IMR-90 (cell line): ENCODE results near the gene SALL2. TPM values are rescaled to one million over a fixed set of nuclear protein-coding genes. Genes with fewer than 3 reads are reported as not detected.

Experiments used
- ATAC-seq: fragments of 200-7000 bp; cut with Tn5 transposase; 2 replicates; pipeline ENCODE4 v1.9.1; 2020; ENCODE audit warnings: low read depth, mild to moderate bottlenecking, moderate library complexity
- BruUV-seq: library from RNA; stranded (reverse); fragments of 400-500 nt; replicated peaks from 2 replicates; lab custom pipeline; 2021; lab: Mats Ljungman, UMichigan
- CTCF ChIA-PET: fragments of 300-600 bp; formaldehyde crosslinking; extraction: SDS; loops from one replicate; lab custom pipeline; 2021; ENCODE audit warnings: antibody characterized with exemption; lab: Yijun Ruan, JAX
- POLR2A ChIA-PET: fragments of 300-600 bp; sonication (Branson Sonifier 250); formaldehyde crosslinking; loops from one replicate; lab custom pipeline; 2022; ENCODE audit warnings: antibody characterized with exemption; ENCODE audit not compliant: unreplicated experiment; lab: Charles Lee
- DNase-seq: peaks from one replicate; pipeline ENCODE4 v3.0.0; 2013
- H2AFZ ChIP-seq: replicated peaks from 2 replicates; pipeline ENCODE3; 2013; ENCODE audit warnings: low read length, mild to moderate bottlenecking; ENCODE audit not compliant: poor library complexity
- H2AK5ac ChIP-seq: 2 replicates; pipeline ENCODE4 v1.6.1; 2013; ENCODE audit warnings: low read depth, low read length, inconsistent platforms
- H2AK9ac ChIP-seq: replicated peaks from 2 replicates; pipeline ENCODE3; 2013; ENCODE audit warnings: mild to moderate bottlenecking, low read depth, low read length, moderate library complexity; ENCODE audit not compliant: poor library complexity
- H2BK120ac ChIP-seq: 2 replicates; pipeline ENCODE4 v1.6.1; 2013; ENCODE audit warnings: low read depth, low read length, inconsistent platforms
- H2BK15ac ChIP-seq: 3 replicates; pipeline ENCODE4 v1.6.1; 2013; ENCODE audit warnings: low read depth, low read length, inconsistent platforms
- H2BK20ac ChIP-seq: 2 replicates; pipeline ENCODE4 v1.6.1; 2013; ENCODE audit warnings: low read depth, mild to moderate bottlenecking, inconsistent platforms, low read length, moderate library complexity
- H2BK5ac ChIP-seq: 2 replicates; pipeline ENCODE4 v1.6.1; 2013; ENCODE audit warnings: mild to moderate bottlenecking, low read depth, low read length, inconsistent platforms; ENCODE audit not compliant: poor library complexity, severe bottlenecking
- H3K14ac ChIP-seq: replicated peaks from 2 replicates; pipeline ENCODE4 v1.6.1; 2013; ENCODE audit warnings: low read depth, low read length, inconsistent platforms
- H3K18ac ChIP-seq: 2 replicates; pipeline ENCODE4 v1.6.1; 2013; ENCODE audit warnings: low read depth, low read length, control low read depth
- H3K23ac ChIP-seq: 2 replicates; pipeline ENCODE4 v1.6.1; 2013; ENCODE audit warnings: low read depth, low read length, inconsistent platforms
- H3K27ac ChIP-seq: 2 replicates; pipeline ENCODE4 v1.5.1; 2013; ENCODE audit warnings: mild to moderate bottlenecking, control low read depth, low read length; ENCODE audit not compliant: insufficient read depth
- H3K27me3 ChIP-seq: 2 replicates; pipeline ENCODE4 v1.6.1; 2013; ENCODE audit warnings: low read length; ENCODE audit not compliant: control insufficient read depth, insufficient read depth
- H3K36me3 ChIP-seq: 2 replicates; pipeline ENCODE4 v1.6.1; 2013; ENCODE audit warnings: low read length, mixed read lengths; ENCODE audit not compliant: control insufficient read depth, insufficient read depth
- H3K4ac ChIP-seq: 2 replicates; pipeline ENCODE4 v1.6.1; 2013; ENCODE audit warnings: low read depth, low read length, inconsistent platforms
- H3K4me1 ChIP-seq: 2 replicates; pipeline ENCODE4 v1.6.1; 2013; ENCODE audit warnings: low read length, mixed read lengths; ENCODE audit not compliant: control insufficient read depth, insufficient read depth
- H3K4me2 ChIP-seq: 2 replicates; pipeline ENCODE4 v1.6.1; 2013; ENCODE audit warnings: low read depth, mild to moderate bottlenecking, control low read depth, low read length, moderate library complexity
- H3K4me3 ChIP-seq: 2 replicates; pipeline ENCODE4 v1.5.1; 2013; ENCODE audit warnings: low read depth, mild to moderate bottlenecking, control low read depth, low read length, moderate library complexity; ENCODE audit not compliant: insufficient read depth
- H3K56ac ChIP-seq: 2 replicates; pipeline ENCODE4 v1.6.1; 2013; ENCODE audit warnings: low read length, inconsistent platforms; ENCODE audit not compliant: insufficient read depth; ENCODE audit errors: extremely low read depth
- H3K79me1 ChIP-seq, 2 experiments: 2 replicates each; pipeline ENCODE4 v1.6.1; 2013; ENCODE audit warnings: low read length in 2 of 2, inconsistent platforms in 1 of 2, low read depth in 1 of 2
- H3K9ac ChIP-seq: 2 replicates; pipeline ENCODE4 v1.6.1; 2013; ENCODE audit warnings: low read depth, low read length, control low read depth
- H3K9me1 ChIP-seq: 2 replicates; pipeline ENCODE4 v1.6.1; 2013; ENCODE audit warnings: low read length, inconsistent platforms; ENCODE audit not compliant: insufficient read depth
- H3K9me3 ChIP-seq: 2 replicates; pipeline ENCODE4 v1.6.1; 2013; ENCODE audit warnings: low read length; ENCODE audit not compliant: control insufficient read depth, insufficient read depth
- H4K20me1 ChIP-seq: 2 replicates; pipeline ENCODE4 v1.6.1; 2013; ENCODE audit warnings: low read length, inconsistent platforms; ENCODE audit not compliant: insufficient read depth
- H4K5ac ChIP-seq: 2 replicates; pipeline ENCODE4 v1.6.1; 2013; ENCODE audit warnings: mild to moderate bottlenecking, low read depth, low read length, control low read depth
- H4K8ac ChIP-seq, 2 experiments: 2 replicates each; pipeline ENCODE4 v1.6.1; 2013; ENCODE audit warnings: low read depth in 2 of 2, low read length in 2 of 2, control low read depth in 1 of 2, inconsistent platforms in 1 of 2
- H4K91ac ChIP-seq: 2 replicates; pipeline ENCODE4 v1.6.1; 2013; ENCODE audit warnings: low read depth, low read length, inconsistent platforms; ENCODE audit not compliant: insufficient read depth
- BHLHE40 ChIP-seq: fragments of 150-350 bp; IDR thresholded peaks from 2 replicates; pipeline ENCODE4 v1.6.1; 2016; ENCODE audit warnings: mild to moderate bottlenecking, low read depth, low read length
- CEBPB ChIP-seq: IDR thresholded peaks from 2 replicates; pipeline ENCODE4 v1.6.1; 2012; ENCODE audit warnings: low read depth, low read length, improper control_type of control experiment
- CHD1 ChIP-seq: IDR thresholded peaks from 2 replicates; pipeline ENCODE4 v1.6.1; 2012; ENCODE audit warnings: low read depth, low read length, improper control_type of control experiment
- FOS ChIP-seq: fragments of 150-350 bp; IDR thresholded peaks from 2 replicates; pipeline ENCODE4 v1.6.1; 2016; ENCODE audit warnings: low read depth, low read length
- MAFK ChIP-seq: IDR thresholded peaks from 2 replicates; pipeline ENCODE4 v1.6.1; 2012; ENCODE audit warnings: low read depth, low read length, improper control_type of control experiment
- MAZ ChIP-seq: IDR thresholded peaks from 2 replicates; pipeline ENCODE4 v1.6.1; 2012; ENCODE audit warnings: low read depth, mild to moderate bottlenecking, low read length, improper control_type of control experiment, moderate library complexity, borderline replicate concordance
- MXI1 ChIP-seq: IDR thresholded peaks from 2 replicates; pipeline ENCODE4 v1.6.1; 2012; ENCODE audit warnings: low read depth, mild to moderate bottlenecking, low read length, moderate library complexity, borderline replicate concordance
- NFE2L2 ChIP-seq: fragments of 150-350 bp; IDR thresholded peaks from 2 replicates; pipeline ENCODE4 v1.6.1; 2016; ENCODE audit warnings: low read depth, mild to moderate bottlenecking, low read length
- POLR2A ChIP-seq: IDR thresholded peaks from 2 replicates; pipeline ENCODE4 v1.6.1; 2012; ENCODE audit warnings: mild to moderate bottlenecking, low read depth, low read length
- RAD21 ChIP-seq: IDR thresholded peaks from 2 replicates; pipeline ENCODE4 v1.6.1; 2012; ENCODE audit warnings: low read length, improper control_type of control experiment
- RCOR1 ChIP-seq: IDR thresholded peaks from 2 replicates; pipeline ENCODE4 v1.6.1; 2012; ENCODE audit warnings: mild to moderate bottlenecking, low read length, improper control_type of control experiment; ENCODE audit not compliant: insufficient replicate concordance
- RFX5 ChIP-seq: IDR thresholded peaks from 2 replicates; pipeline ENCODE4 v1.8.0; 2012; ENCODE audit warnings: low read depth, mild to moderate bottlenecking, low read length, moderate library complexity
- SMC3 ChIP-seq: fragments of 150-350 bp; IDR thresholded peaks from 2 replicates; pipeline ENCODE4 v1.6.1; 2016; ENCODE audit warnings: low read depth, mild to moderate bottlenecking, antibody characterized with exemption, low read length, moderate library complexity
- WGBS, 2 experiments: methylation state at CpG; one replicate each; pipeline versions ENCODE4 v1.1.5 to v1.1.7; 2013; ENCODE audit warnings: missing lambda C conversion rate in 2 of 2; ENCODE audit not compliant: insufficient read length in 1 of 2; ENCODE audit errors: extremely low coverage in 2 of 2; 5-methylcytosine and 5-hydroxymethylcytosine counted together
- dilution Hi-C: fragments of 300-500 bp; cut with HindIII; formaldehyde crosslinking; loops from one replicate; pipeline ENCODE4 v1.14.3; 2018; ENCODE audit warnings: low sequenced_read_pairs; ENCODE audit not compliant: unreplicated experiment
- in situ Hi-C: fragments of 300-500 bp; cut with MboI; formaldehyde crosslinking; loops from 3 replicates; pipeline ENCODE4 v1.14.3; 2019; ENCODE audit warnings: low sequenced_read_pairs, inconsistent platforms, mixed read lengths
- intact Hi-C: fragments of 100-400 bp; cut with micrococcal nuclease; formaldehyde crosslinking; loops from 2 replicates; pipeline ENCODE4 v1.10.0; 2022
- polyA plus RNA-seq, 3 experiments: library from polyadenylated mRNA; depleted of rRNA; stranded (reverse); fragments of >200 nt; gene quantifications; 2 replicates each; pipeline ENCODE4 v1.2.3, GENCODE V29; 2012; ENCODE audit warnings: low replicate concordance in 1 of 3
- total RNA-seq: library from RNA; depleted of rRNA; stranded (reverse); fragments of >200 nt; gene quantifications from 2 replicates; pipeline ENCODE4 v1.2.3, GENCODE V29; 2012
- TF ChIP-seq, protein P1 (sequence below): fragments of 150-350 bp; IDR thresholded peaks from 2 replicates; pipeline ENCODE4 v1.6.1; 2016; ENCODE audit warnings: low read depth, mild to moderate bottlenecking, low read length, moderate library complexity, borderline replicate concordance
- TF ChIP-seq, protein P2 (sequence below): fragments of 150-350 bp; IDR thresholded peaks from 2 replicates; pipeline ENCODE4 v1.6.1; 2017; ENCODE audit warnings: mild to moderate bottlenecking, antibody characterized with exemption, low read length, low read depth
- TF ChIP-seq, protein P3 (sequence below): conservative IDR thresholded peaks from 2 replicates; pipeline ENCODE4 v1.5.1; 2012; ENCODE audit warnings: mild to moderate bottlenecking, low read depth, low read length, improper control_type of control experiment

The SALL2 gene
- total and polyA plus RNA-seq, 2 of the 4 experiments (the other 2 are of a cell fraction) = 2.9 to 10.1 TPM

- H2BK5ac ChIP-seq = no peak overlapping the region
- no peak overlapping the region for H4K5ac ChIP-seq
- BruUV-seq = no TSS peak
- no peak overlapping the region for H3K23ac ChIP-seq
- H3K4me2 ChIP-seq = no peak overlapping the region
- H2AK9ac ChIP-seq = no peak overlapping the region
- H2BK15ac ChIP-seq = no peak overlapping the region
- H3K18ac ChIP-seq = no peak overlapping the region
- H2BK20ac ChIP-seq = no peak overlapping the region
- H3K4me1 ChIP-seq = no peaks in the 10 kb centered on the region
- dilution Hi-C loops = no loop called here
- no peak overlapping the region for H4K91ac ChIP-seq
- no peak overlapping the region for H2BK120ac ChIP-seq
- ATAC-seq (no peak), DNase-seq (no peak)
- no peak overlapping the region for H2AFZ ChIP-seq
- H3K4me3 ChIP-seq = no peak overlapping the region
- intact Hi-C loops = loop anchor here (5.0 kb wide), 1 partner anchor 43 kb away; no protein-coding TSS in a partner anchor
- H3K36me3 ChIP-seq = no peaks in the 10 kb centered on the region
- no peak overlapping the region for H3K9ac ChIP-seq
- H3K56ac ChIP-seq = no peak overlapping the region
- in situ Hi-C loops = no loop called here
- H3K27ac ChIP-seq = no peak overlapping the region
- no peaks in the 10 kb centered on the region for H3K9me3 ChIP-seq
- TF ChIP-seq, protein P1, sequence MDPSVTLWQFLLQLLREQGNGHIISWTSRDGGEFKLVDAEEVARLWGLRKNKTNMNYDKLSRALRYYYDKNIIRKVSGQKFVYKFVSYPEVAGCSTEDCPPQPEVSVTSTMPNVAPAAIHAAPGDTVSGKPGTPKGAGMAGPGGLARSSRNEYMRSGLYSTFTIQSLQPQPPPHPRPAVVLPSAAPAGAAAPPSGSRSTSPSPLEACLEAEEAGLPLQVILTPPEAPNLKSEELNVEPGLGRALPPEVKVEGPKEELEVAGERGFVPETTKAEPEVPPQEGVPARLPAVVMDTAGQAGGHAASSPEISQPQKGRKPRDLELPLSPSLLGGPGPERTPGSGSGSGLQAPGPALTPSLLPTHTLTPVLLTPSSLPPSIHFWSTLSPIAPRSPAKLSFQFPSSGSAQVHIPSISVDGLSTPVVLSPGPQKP = no peak
- TF ChIP-seq CHD1 (no peak), CEBPB (no peak), MAZ (no peak), NFE2L2 (no peak), POLR2A (no peak), MAFK (no peak), RAD21 (no peak), FOS (no peak), RFX5 (no peak), RCOR1 (no peak), MXI1 (no peak), SMC3 (no peak), BHLHE40 (no peak)
- TF ChIP-seq, protein P2, sequence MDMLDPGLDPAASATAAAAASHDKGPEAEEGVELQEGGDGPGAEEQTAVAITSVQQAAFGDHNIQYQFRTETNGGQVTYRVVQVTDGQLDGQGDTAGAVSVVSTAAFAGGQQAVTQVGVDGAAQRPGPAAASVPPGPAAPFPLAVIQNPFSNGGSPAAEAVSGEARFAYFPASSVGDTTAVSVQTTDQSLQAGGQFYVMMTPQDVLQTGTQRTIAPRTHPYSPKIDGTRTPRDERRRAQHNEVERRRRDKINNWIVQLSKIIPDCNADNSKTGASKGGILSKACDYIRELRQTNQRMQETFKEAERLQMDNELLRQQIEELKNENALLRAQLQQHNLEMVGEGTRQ = no peak
- TF ChIP-seq, protein P3, sequence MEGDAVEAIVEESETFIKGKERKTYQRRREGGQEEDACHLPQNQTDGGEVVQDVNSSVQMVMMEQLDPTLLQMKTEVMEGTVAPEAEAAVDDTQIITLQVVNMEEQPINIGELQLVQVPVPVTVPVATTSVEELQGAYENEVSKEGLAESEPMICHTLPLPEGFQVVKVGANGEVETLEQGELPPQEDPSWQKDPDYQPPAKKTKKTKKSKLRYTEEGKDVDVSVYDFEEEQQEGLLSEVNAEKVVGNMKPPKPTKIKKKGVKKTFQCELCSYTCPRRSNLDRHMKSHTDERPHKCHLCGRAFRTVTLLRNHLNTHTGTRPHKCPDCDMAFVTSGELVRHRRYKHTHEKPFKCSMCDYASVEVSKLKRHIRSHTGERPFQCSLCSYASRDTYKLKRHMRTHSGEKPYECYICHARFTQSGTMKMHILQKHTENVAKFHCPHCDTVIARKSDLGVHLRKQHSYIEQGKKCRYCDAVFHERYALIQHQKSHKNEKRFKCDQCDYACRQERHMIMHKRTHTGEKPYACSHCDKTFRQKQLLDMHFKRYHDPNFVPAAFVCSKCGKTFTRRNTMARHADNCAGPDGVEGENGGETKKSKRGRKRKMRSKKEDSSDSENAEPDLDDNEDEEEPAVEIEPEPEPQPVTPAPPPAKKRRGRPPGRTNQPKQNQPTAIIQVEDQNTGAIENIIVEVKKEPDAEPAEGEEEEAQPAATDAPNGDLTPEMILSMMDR = no peak
- H4K8ac ChIP-seq = no peak overlapping the region
- H3K27me3 ChIP-seq = no peaks in the 10 kb centered on the region
- H3K4ac ChIP-seq = no peak overlapping the region
- H2AK5ac ChIP-seq = no peak overlapping the region
- H3K9me1 ChIP-seq = no peaks in the 10 kb centered on the region
- 100% methylated on average over 1 of the region's 1 CpG; no CpG with 5 or more reads in 1 of the 2 experiments for WGBS, 2 experiments
- peaks cover 10 to 16% of the 10 kb centered on the region in 2 experiments for H3K79me1 ChIP-seq
- CTCF ChIA-PET = no interaction called here
- no peak overlapping the region for H3K14ac ChIP-seq
- H4K20me1 ChIP-seq = no peaks in the 10 kb centered on the region
- POLR2A ChIA-PET = no interaction called here
Observed at GRCh38 chr14:21514341-21514740, 11.8 kb downstream of the SALL2 start.
